HG03066 (cell line): Measurements from ENCODE around the gene FOXO1.

Experiments used
- ATAC-seq: cut with Tn5 transposase; IDR thresholded peaks from one replicate; pipeline ENCODE4 v1.9.1; 2021; ENCODE audit warnings: low read depth; ENCODE audit not compliant: unreplicated experiment

The FOXO1 gene

DNA sequence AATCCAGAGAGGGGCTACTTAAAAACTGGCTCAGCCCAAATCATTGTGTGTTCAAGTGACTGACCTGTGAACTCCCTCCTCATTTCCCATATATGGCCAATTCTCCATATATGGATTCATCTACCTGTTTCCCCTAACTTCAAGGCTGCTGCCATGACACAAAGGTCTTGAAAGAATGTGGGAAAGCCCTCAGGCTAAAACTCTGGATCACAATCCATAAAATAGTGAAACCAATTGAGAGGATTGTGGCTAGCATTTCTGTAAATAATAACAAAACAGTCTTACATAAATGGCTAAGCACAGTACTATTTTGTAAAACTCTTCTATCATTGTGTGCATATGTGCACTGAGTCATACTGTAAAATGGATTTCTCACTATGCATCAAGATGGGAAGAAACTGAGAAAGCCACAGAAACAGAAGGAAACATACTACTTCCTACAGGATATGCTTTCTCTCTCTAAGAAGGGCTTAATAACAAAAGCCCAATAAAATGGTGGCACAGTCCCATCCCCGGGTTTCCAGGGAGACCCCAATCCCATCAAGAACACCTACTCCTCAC, 80.5 kb downstream of the FOXO1 start:
- ATAC-seq, result no peak

GRCh38 chr13:40583738-40584137, 82.7 kb downstream of the FOXO1 start:
- ATAC-seq, result no peak

DNA sequence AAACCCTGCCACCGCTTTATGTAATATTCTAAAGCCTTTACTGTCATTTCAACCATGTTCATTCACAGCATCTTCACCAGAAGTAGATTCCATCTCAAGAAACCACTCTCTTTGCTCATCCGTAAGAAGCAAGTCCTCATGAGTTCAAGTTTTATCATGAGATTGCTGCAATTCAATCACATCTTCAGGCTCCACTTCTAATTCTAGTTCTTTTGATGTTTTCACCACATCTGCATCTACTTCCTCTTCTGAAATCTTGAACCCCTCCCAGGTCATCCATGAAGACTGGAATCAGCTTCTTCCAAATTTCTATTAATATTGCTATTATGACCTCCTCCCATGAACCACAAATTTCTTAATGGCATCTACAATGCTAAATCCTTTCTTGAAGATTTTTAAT, 83.9 kb downstream of the FOXO1 start:
- no peak for ATAC-seq

GRCh38 chr13:40581277-40581579, 85.2 kb downstream of the FOXO1 start:
- no peak for ATAC-seq

DNA sequence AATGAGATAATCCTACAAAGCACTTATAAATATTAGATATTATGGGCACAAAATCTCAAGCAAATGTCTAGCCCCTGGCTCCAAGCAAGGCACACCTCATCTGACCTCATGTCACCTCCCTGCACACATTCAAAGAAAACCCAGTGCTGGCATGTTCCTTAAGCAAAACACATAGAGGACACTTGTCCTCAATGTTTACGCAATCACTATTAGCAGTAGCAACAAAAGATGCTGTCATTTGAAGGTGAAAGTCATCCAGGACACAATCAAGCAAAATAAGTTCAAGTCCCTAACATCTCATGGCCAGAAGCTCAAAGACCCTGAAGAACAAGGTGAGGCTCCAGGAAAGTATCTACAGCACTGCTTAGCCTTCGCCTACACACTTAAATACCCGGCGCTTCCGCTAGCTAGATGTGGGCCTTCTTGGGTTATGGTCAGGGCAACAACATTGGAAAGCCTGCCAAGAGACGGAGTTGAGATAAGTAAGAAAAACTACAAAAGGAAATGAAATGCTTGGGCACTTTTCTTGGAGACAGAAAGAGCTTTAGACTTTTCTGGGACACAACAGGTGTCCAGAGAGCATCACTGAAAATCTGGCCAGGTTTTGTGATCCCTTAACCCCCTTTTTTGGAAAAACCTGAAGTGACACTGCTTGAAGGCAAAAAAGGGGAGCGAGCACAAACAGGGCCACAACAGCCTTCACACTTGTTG, 85.7 kb downstream of the FOXO1 start:
- ATAC-seq, result no peak

- no peak for ATAC-seq
Observed at GRCh38 chr13:40579535-40579934, 86.9 kb downstream of the FOXO1 start.

DNA sequence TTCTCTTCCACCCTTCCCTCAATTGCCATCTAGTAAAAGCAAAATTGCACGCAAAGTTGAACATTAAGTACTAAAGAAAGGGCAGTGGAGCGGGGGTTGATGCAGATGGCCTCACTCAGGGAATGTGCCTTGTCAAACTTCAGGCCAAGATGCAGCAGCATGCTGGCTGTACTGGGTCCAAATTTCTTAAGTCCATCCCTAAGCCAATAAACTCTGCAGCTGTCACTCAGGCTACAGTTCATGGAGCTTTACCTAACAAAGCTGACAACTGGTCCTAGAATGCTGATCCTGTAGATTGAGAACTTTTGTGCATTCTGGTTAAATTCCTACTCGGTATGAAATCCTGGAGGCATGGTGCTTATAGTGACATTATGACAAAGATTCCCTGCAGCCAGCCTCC, 88.4 kb downstream of the FOXO1 start:
- ATAC-seq, result no peak

GRCh38 chr13:40576369-40576768, 90.1 kb downstream of the FOXO1 start:
- ATAC-seq, result no peak

GRCh38 chr13:40572961-40573360, 93.5 kb downstream of the FOXO1 start:
- no peak for ATAC-seq

DNA sequence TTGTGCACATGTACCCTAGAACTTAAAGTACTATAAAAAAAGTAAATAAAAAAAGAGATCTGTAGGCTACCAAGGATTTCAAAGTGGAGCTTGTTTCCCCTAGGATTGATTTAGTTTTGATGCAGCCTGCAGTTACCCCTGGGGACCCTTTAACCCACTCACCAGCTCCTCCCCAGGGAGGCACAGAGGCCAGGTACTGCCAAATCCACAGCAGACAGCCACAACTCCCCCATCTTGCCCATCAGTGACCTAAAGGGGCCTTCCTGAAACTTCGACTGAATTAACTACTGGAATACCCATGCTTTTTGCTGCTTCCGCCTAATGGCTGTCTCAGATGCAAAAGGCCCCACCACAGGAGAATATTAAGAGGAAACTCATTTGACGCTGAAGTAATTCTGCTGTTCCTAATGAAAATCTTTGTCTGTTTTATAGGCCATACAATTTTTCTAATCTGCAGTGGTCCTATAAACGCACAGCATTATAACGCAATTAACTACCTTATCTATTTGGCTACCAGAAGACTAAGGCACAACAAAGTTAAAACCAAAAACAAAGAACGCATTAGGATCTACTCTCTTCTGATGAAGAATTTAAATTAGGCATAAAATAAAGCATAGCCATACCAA, 95.0 kb downstream of the FOXO1 start:
- no peak for ATAC-seq

DNA sequence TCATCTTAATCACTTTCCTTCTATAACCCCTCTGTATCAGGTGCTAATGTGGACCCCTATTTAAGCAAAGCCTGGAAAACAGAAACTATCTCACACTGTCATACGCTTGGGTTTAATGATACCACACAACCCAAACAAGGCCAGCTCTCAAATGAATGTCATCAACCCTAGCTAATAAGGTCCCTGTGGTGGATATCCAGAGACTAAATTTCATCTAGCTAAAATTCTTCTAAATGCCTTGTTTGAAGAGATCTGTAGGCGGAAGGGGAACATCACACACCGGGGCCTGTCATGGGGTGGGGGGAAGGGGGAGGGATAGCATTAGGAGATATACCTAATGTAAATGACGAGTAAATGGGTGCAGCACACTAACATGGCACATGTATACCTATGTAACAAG, 95.5 kb downstream of the FOXO1 start:
- ATAC-seq, result no peak

GRCh38 chr13:40569024-40569350, 97.5 kb downstream of the FOXO1 start:
- ATAC-seq, result no peak

GRCh38 chr13:40568246-40569023, 98.0 kb downstream of the FOXO1 start:
- no peak for ATAC-seq

GRCh38 chr13:40566811-40567210, 99.6 kb downstream of the FOXO1 start:
- ATAC-seq, result no peak

DNA sequence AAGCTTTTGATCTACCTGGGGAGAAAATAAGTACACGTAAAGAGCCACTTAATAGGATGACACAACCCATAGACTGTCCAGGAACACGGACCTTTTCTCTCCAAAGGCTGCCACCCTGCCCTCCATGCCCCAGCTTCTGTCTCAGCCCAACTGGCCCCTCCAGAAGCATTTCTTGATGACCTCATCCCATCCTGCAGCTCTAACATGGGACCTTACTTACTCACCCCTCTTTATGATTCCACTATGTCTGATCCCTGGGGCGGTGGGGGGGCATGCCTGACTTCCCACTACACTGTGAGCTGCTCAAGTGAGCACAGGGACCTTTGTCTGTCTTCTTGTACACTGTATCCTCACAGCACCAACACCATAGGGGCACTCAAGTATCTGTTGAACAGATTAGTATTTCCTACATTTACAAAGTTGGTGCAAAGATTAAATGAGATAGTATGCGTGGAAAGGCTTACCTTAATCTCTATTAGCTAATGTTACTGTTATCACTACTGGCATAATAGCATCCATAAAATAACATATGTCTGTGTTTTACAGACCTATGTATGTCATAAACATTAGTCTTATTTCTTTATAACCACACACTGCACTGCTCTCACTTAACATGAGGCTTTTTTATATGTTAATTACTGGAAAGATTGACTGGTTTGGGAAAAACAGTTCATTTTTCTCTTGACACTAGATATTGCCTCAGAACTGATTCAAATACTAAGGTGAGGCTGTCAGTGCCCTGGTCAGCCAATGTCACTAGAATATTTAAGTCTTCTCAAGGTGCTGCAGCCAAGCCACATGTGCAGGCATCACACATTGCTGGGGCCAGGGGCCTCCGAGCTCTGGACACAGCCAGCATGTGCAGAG, 100.9 kb downstream of the FOXO1 start:
- no peak for ATAC-seq

GRCh38 chr13:40564342-40565001, 102.0 kb downstream of the FOXO1 start:
- ATAC-seq, result no peak

DNA sequence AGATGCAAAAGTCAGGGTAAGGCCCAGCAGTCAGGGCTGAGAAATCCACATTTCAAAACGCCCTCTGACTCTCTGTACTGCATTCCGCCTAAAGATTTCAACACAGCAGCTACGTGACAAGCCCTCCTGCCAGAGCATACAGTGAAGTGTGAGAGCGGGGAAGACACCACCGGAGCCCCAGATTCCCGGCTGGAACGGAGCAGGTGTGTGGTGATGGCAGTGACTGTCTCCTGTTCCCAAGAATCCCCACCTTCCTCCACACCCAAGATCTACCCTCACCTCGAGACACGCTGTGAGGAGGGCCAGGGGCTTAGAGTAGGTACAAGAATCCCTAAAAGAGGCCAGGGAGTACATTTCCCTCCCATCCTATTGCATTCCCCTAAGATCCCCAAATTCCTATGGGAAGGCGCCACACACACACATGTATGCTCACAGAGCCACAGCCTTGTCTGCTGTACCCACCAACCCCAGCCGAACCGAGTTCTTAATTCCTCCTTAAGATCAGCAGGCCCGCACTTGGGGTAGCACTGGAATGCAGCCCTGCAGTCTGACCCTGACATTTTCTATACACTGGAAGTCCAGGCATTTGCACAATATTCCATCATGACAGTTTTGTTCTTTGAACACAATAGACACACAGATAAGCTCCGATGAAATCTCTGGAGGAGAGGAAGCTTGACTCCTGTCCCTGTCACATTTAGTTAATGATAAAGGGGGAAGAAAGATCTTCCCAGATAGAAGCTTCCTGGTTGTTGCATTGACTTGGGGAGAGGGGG, 102.9 kb downstream of the FOXO1 start:
- ATAC-seq, result no peak

GRCh38 chr13:40562975-40563349, 103.5 kb downstream of the FOXO1 start:
- ATAC-seq, result no peak

GRCh38 chr13:40559915-40560314, 106.5 kb downstream of the FOXO1 start:
- ATAC-seq, result no peak

- no peak for ATAC-seq
Observed at GRCh38 chr13:40558656-40559055, 107.8 kb downstream of the FOXO1 start.
